Neural cell (in vitro differentiated cells): ENCODE results near the gene SH3RF3. TPM values are rescaled to one million over a fixed set of nuclear protein-coding genes. Genes with fewer than 3 reads are reported as not detected.

Source experiments
- H2AFZ ChIP-seq: fragments of 200-600, 300-800 bp; sonication (generic), shearing (Covaris generic); 2 replicates; pipeline ENCODE4 v1.6.0; 2014; ENCODE audit warnings: low read depth, mild to moderate bottlenecking, antibody characterized with exemption, low read length, moderate library complexity
- H3F3A ChIP-seq: fragments of 200-600 bp; shearing (Covaris generic); 2 replicates; pipeline ENCODE4 v1.6.1; 2016; ENCODE audit warnings: mild to moderate bottlenecking, moderate library complexity, mixed read lengths, antibody characterized with exemption, low read length; ENCODE audit not compliant: insufficient read depth, poor library complexity, severe bottlenecking
- H3K27ac ChIP-seq: fragments of 200-600, 300-800 bp; sonication (generic), shearing (Covaris generic); 2 replicates; pipeline ENCODE4 v1.5.1; 2014; ENCODE audit warnings: mild to moderate bottlenecking, low read length, moderate library complexity
- H3K27me3 ChIP-seq: fragments of 300-800, 200-600 bp; sonication (generic), shearing (Covaris generic); 2 replicates; pipeline ENCODE4 v1.6.0; 2014; ENCODE audit warnings: mild to moderate bottlenecking, low read depth, low read length, moderate library complexity; ENCODE audit not compliant: insufficient read depth
- H3K36me3 ChIP-seq: fragments of 300-800, 200-600 bp; sonication (generic), shearing (Covaris generic); 2 replicates; pipeline ENCODE4 v1.5.1; 2014; ENCODE audit warnings: mild to moderate bottlenecking, antibody characterized with exemption, low read length, moderate library complexity; ENCODE audit not compliant: insufficient read depth
- H3K4me2 ChIP-seq: fragments of 300-800, 200-600 bp; sonication (generic), shearing (Covaris generic); 2 replicates; pipeline ENCODE4 v1.6.0; 2014; ENCODE audit warnings: mild to moderate bottlenecking, low read length
- H3K4me3 ChIP-seq: fragments of 300-800, 200-600 bp; sonication (generic), shearing (Covaris generic); 2 replicates; pipeline ENCODE4 v1.5.1; 2014; ENCODE audit warnings: mild to moderate bottlenecking, low read length, moderate library complexity
- H3K79me2 ChIP-seq: fragments of 200-600 bp; shearing (Covaris generic); replicated peaks from 2 replicates; pipeline ENCODE4 v1.6.0; 2014; ENCODE audit warnings: mild to moderate bottlenecking, low read length, moderate library complexity; ENCODE audit not compliant: insufficient read depth
- H3K9ac ChIP-seq: fragments of 300-800, 200-600 bp; sonication (generic), shearing (Covaris generic); 2 replicates; pipeline ENCODE4 v1.6.1; 2016; ENCODE audit warnings: mild to moderate bottlenecking, low read length, mixed read lengths
- H3K9me2 ChIP-seq: fragments of 200-600 bp; shearing (Covaris generic); 2 replicates; pipeline ENCODE4 v1.6.1; 2016; ENCODE audit warnings: mild to moderate bottlenecking, low read length, mixed read lengths; ENCODE audit not compliant: insufficient read depth
- H3K9me3 ChIP-seq: fragments of 200-600, 300-800 bp; sonication (generic), shearing (Covaris generic); 2 replicates; pipeline ENCODE4 v1.6.1; 2016; ENCODE audit warnings: mild to moderate bottlenecking, mixed run types, low read length, moderate library complexity, mixed read lengths
- H4K20me1 ChIP-seq: fragments of 200-600 bp; shearing (Covaris generic); 2 replicates; pipeline ENCODE4 v1.6.1; 2016; ENCODE audit warnings: mild to moderate bottlenecking, mixed run types; ENCODE audit not compliant: insufficient read depth
- CTCF ChIP-seq: fragments of 450-650 bp; IDR thresholded peaks from 2 replicates; pipeline ENCODE4 v1.5.1; 2014; ENCODE audit warnings: antibody characterized with exemption, mild to moderate bottlenecking, moderate library complexity; ENCODE audit not compliant: poor library complexity, severe bottlenecking
- EP300 ChIP-seq: fragments of 450-650 bp; conservative IDR thresholded peaks from 2 replicates; pipeline ENCODE4 v1.6.1; 2014; ENCODE audit warnings: antibody characterized with exemption, mild to moderate bottlenecking, moderate library complexity; ENCODE audit not compliant: poor library complexity, severe bottlenecking
- EZH2 ChIP-seq: fragments of 200-600, 300-800 bp; shearing (Covaris generic), sonication (generic); IDR thresholded peaks from 2 replicates; pipeline ENCODE4 v1.6.1; 2014; ENCODE audit warnings: antibody characterized with exemption, low read length, borderline replicate concordance, mild to moderate bottlenecking; ENCODE audit not compliant: insufficient read depth, poor library complexity, severe bottlenecking
- MXI1 ChIP-seq: fragments of 450-650 bp; conservative IDR thresholded peaks from 2 replicates; pipeline ENCODE4 v1.6.1; 2014; ENCODE audit warnings: antibody characterized with exemption, mild to moderate bottlenecking; ENCODE audit not compliant: poor library complexity, severe bottlenecking
- POLR2AphosphoS5 ChIP-seq: IDR thresholded peaks from 2 replicates; pipeline ENCODE4 v1.6.1; 2012
- RAD21 ChIP-seq: fragments of 450-650 bp; conservative IDR thresholded peaks from 2 replicates; pipeline ENCODE4 v1.6.1; 2014; ENCODE audit warnings: antibody characterized with exemption, mild to moderate bottlenecking, moderate library complexity
- SMC3 ChIP-seq: fragments of 450-650 bp; conservative IDR thresholded peaks from 2 replicates; pipeline ENCODE4 v1.6.1; 2014; ENCODE audit warnings: antibody characterized with exemption, mild to moderate bottlenecking, moderate library complexity; ENCODE audit not compliant: poor library complexity
- TAF1 ChIP-seq: IDR thresholded peaks from 2 replicates; pipeline ENCODE4 v1.6.1; 2012; ENCODE audit warnings: low read depth
- polyA plus RNA-seq: library from polyadenylated mRNA; depleted of rRNA; stranded (reverse); fragments of >200 nt; gene quantifications from 2 replicates; pipeline ENCODE4 v1.2.3, GENCODE V29; 2014
- TF ChIP-seq, protein P1 (sequence below): IDR thresholded peaks from 2 replicates; pipeline ENCODE4 v1.6.1; 2012; ENCODE audit warnings: borderline replicate concordance

The SH3RF3 gene
- polyA plus RNA-seq, 1 donor from 2014 or later: 0.53 TPM

- Histone ChIP-seq H3K4me3 (no peak overlapping the region), H3F3A (peaks cover 8% of the 10 kb centered on the region), H3K79me2 (no peaks in the 10 kb centered on the region), H3K9me2 (no peaks in the 10 kb centered on the region), H3K27ac (peak overlapping the region; percentile 67), H3K9ac (no peak overlapping the region), H3K36me3 (no peaks in the 10 kb centered on the region), H2AFZ (no peak overlapping the region), H3K4me2 (no peak overlapping the region), H4K20me1 (no peaks in the 10 kb centered on the region), H3K9me3 (no peaks in the 10 kb centered on the region), H3K27me3 (no peaks in the 10 kb centered on the region)
- no peak for TF ChIP-seq EZH2
- no peak for TF ChIP-seq CTCF
- no peak for TF ChIP-seq POLR2AphosphoS5
- no peak for TF ChIP-seq SMC3
- TF ChIP-seq RAD21: no peak
- TF ChIP-seq, protein P1, sequence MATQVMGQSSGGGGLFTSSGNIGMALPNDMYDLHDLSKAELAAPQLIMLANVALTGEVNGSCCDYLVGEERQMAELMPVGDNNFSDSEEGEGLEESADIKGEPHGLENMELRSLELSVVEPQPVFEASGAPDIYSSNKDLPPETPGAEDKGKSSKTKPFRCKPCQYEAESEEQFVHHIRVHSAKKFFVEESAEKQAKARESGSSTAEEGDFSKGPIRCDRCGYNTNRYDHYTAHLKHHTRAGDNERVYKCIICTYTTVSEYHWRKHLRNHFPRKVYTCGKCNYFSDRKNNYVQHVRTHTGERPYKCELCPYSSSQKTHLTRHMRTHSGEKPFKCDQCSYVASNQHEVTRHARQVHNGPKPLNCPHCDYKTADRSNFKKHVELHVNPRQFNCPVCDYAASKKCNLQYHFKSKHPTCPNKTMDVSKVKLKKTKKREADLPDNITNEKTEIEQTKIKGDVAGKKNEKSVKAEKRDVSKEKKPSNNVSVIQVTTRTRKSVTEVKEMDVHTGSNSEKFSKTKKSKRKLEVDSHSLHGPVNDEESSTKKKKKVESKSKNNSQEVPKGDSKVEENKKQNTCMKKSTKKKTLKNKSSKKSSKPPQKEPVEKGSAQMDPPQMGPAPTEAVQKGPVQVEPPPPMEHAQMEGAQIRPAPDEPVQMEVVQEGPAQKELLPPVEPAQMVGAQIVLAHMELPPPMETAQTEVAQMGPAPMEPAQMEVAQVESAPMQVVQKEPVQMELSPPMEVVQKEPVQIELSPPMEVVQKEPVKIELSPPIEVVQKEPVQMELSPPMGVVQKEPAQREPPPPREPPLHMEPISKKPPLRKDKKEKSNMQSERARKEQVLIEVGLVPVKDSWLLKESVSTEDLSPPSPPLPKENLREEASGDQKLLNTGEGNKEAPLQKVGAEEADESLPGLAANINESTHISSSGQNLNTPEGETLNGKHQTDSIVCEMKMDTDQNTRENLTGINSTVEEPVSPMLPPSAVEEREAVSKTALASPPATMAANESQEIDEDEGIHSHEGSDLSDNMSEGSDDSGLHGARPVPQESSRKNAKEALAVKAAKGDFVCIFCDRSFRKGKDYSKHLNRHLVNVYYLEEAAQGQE: no peak
- TF ChIP-seq TAF1: no peak
- TF ChIP-seq MXI1: no peak
- TF ChIP-seq EP300: no peak
Observed at GRCh38 chr2:109439986-109440385, 311.0 kb downstream of the SH3RF3 start.

- H3K27me3 ChIP-seq: no peaks in the 10 kb centered on the region
- no peak overlapping the region for H3K4me2 ChIP-seq
- H3F3A ChIP-seq: peaks cover 8% of the 10 kb centered on the region
- no peak overlapping the region for H3K27ac ChIP-seq
- no peaks in the 10 kb centered on the region for H3K79me2 ChIP-seq
- no peak overlapping the region for H3K9ac ChIP-seq
- no peaks in the 10 kb centered on the region for H3K9me3 ChIP-seq
- TF ChIP-seq MXI1 (no peak), SMC3 (no peak)
- H4K20me1 ChIP-seq: no peaks in the 10 kb centered on the region
- no peak overlapping the region for H3K4me3 ChIP-seq
- no peaks in the 10 kb centered on the region for H3K9me2 ChIP-seq
- H3K36me3 ChIP-seq: no peaks in the 10 kb centered on the region
- H2AFZ ChIP-seq: no peak overlapping the region
Observed at GRCh38 chr2:109440499-109441156, 311.6 kb downstream of the SH3RF3 start.
